H9 (cell line): ENCODE data around the gene GRIN2A. TPM values are rescaled to one million over a fixed set of nuclear protein-coding genes. Genes with fewer than 3 reads are reported as not detected.

Source experiments
- DNase-seq: peaks from one replicate; pipeline ENCODE4 v3.0.0-alpha.2; 2017
- H2AFZ ChIP-seq: one replicate; pipeline ENCODE4 v1.6.1; 2013; ENCODE audit warnings: mild to moderate bottlenecking, low read length, control low read depth, moderate library complexity
- H2AK5ac ChIP-seq: 2 replicates; pipeline ENCODE4 v1.6.1; 2013; ENCODE audit warnings: low read length, control low read depth, mixed read lengths; ENCODE audit not compliant: insufficient read length
- H2BK120ac ChIP-seq: one replicate; pipeline ENCODE4 v1.6.1; 2013; ENCODE audit warnings: low read depth, mild to moderate bottlenecking, low read length, control low read depth, inconsistent platforms; ENCODE audit not compliant: poor library complexity, severe bottlenecking
- H2BK12ac ChIP-seq: 2 replicates; pipeline ENCODE4 v1.6.1; 2013; ENCODE audit warnings: low read length, control low read depth, mixed read lengths, low read depth; ENCODE audit not compliant: insufficient read length
- H2BK15ac ChIP-seq: 2 replicates; pipeline ENCODE4 v1.6.1; 2013; ENCODE audit warnings: low read depth, low read length, control low read depth
- H2BK20ac ChIP-seq: one replicate; pipeline ENCODE4 v1.6.1; 2013; ENCODE audit warnings: low read depth, mild to moderate bottlenecking, low read length, control low read depth, inconsistent platforms; ENCODE audit not compliant: poor library complexity, severe bottlenecking
- H2BK5ac ChIP-seq: 2 replicates; pipeline ENCODE4 v1.6.1; 2013; ENCODE audit warnings: low read length, control low read depth, mixed read lengths; ENCODE audit not compliant: insufficient read length
- H3K14ac ChIP-seq: 2 replicates; pipeline ENCODE4 v1.6.1; 2013; ENCODE audit warnings: low read length, control low read depth; ENCODE audit not compliant: insufficient read depth
- H3K18ac ChIP-seq: 2 replicates; pipeline ENCODE4 v1.6.1; 2013; ENCODE audit warnings: low read depth, mild to moderate bottlenecking, mixed read lengths, low read length, control low read depth; ENCODE audit not compliant: insufficient read length
- H3K23ac ChIP-seq: 2 replicates; pipeline ENCODE4 v1.6.1; 2013; ENCODE audit warnings: low read length, control low read depth, mixed read lengths, low read depth; ENCODE audit not compliant: insufficient read length
- H3K23me2 ChIP-seq: 2 replicates; pipeline ENCODE4 v1.6.1; 2013; ENCODE audit warnings: low read depth, mild to moderate bottlenecking, mixed read lengths, low read length, control low read depth; ENCODE audit not compliant: insufficient read length, poor library complexity, severe bottlenecking
- H3K27ac ChIP-seq: 2 replicates; pipeline ENCODE4 v1.5.1; 2013; ENCODE audit warnings: low read length, control low read depth, mixed read lengths, low read depth; ENCODE audit not compliant: insufficient read length
- H3K27me3 ChIP-seq: 2 replicates; pipeline ENCODE4 v1.6.1; 2013; ENCODE audit warnings: low read length, control low read depth, inconsistent platforms; ENCODE audit not compliant: insufficient read depth
- H3K4ac ChIP-seq: 2 replicates; pipeline ENCODE4 v1.6.1; 2013; ENCODE audit warnings: low read depth, mild to moderate bottlenecking, control low read depth, inconsistent platforms, low read length, moderate library complexity
- H3K4me1 ChIP-seq: 2 replicates; pipeline ENCODE4 v1.6.1; 2013; ENCODE audit warnings: low read length, control low read depth, inconsistent platforms; ENCODE audit not compliant: insufficient read depth
- H3K4me2 ChIP-seq: 2 replicates; pipeline ENCODE4 v1.6.1; 2013; ENCODE audit warnings: low read length, control low read depth, mixed read lengths; ENCODE audit not compliant: insufficient read length, insufficient read depth
- H3K56ac ChIP-seq: 2 replicates; pipeline ENCODE4 v1.6.1; 2013; ENCODE audit warnings: low read depth, mild to moderate bottlenecking, mixed read lengths, low read length, control low read depth; ENCODE audit not compliant: insufficient read length
- H3K79me1 ChIP-seq: 2 replicates; pipeline ENCODE4 v1.6.1; 2013; ENCODE audit warnings: low read depth, mild to moderate bottlenecking, moderate library complexity, low read length, control low read depth, inconsistent platforms; ENCODE audit not compliant: insufficient read depth, poor library complexity, severe bottlenecking
- H3K79me2 ChIP-seq: 2 replicates; pipeline ENCODE4 v1.6.1; 2013; ENCODE audit warnings: low read length, control low read depth, inconsistent platforms; ENCODE audit not compliant: insufficient read depth
- H3K9ac ChIP-seq: 2 replicates; pipeline ENCODE4 v1.6.1; 2013; ENCODE audit warnings: low read length, control low read depth, mixed read lengths; ENCODE audit not compliant: insufficient read length; ENCODE audit errors: extremely low read depth
- H3K9me3 ChIP-seq: one replicate; pipeline ENCODE4 v1.6.1; 2013; ENCODE audit warnings: low read depth, low read length, inconsistent platforms; ENCODE audit not compliant: control insufficient read depth
- H3T11ph ChIP-seq: one replicate; pipeline ENCODE4 v1.6.1; 2013; ENCODE audit warnings: mild to moderate bottlenecking, low read length, control low read depth, inconsistent platforms
- H4K20me1 ChIP-seq: one replicate; pipeline ENCODE4 v1.6.1; 2013; ENCODE audit not compliant: control insufficient read depth, insufficient read length, insufficient read depth
- H4K5ac ChIP-seq: 2 replicates; pipeline ENCODE4 v1.6.1; 2013; ENCODE audit warnings: low read depth, mild to moderate bottlenecking, mixed read lengths, low read length, control low read depth; ENCODE audit not compliant: insufficient read length
- H4K8ac ChIP-seq: replicated peaks from 2 replicates; pipeline ENCODE4 v1.6.1; 2013; ENCODE audit warnings: low read length, control low read depth, mixed read lengths, low read depth; ENCODE audit not compliant: insufficient read length
- H4K91ac ChIP-seq: 2 replicates; pipeline ENCODE4 v1.6.1; 2013; ENCODE audit warnings: low read depth, mild to moderate bottlenecking, moderate library complexity, mixed read lengths, low read length, control low read depth; ENCODE audit not compliant: insufficient read length
- H3K27ac Mint-ChIP-seq, 3 experiments: 2 replicates in 2 of 3; 3 replicates in 1 of 3; pipeline ENCODE4 v1.8.0; 2020 to 2021; ENCODE audit warnings: mixed read lengths in 3 of 3, mild to moderate bottlenecking in 1 of 3, moderate library complexity in 1 of 3
- H3K27me3 Mint-ChIP-seq: 2 replicates; pipeline ENCODE4 v1.8.0; 2021; ENCODE audit warnings: low read depth, mild to moderate bottlenecking, moderate library complexity, mixed read lengths
- H3K36me3 Mint-ChIP-seq, 3 experiments: 2 replicates in 2 of 3; 3 replicates in 1 of 3; pipeline ENCODE4 v1.8.0; 2020 to 2021; ENCODE audit warnings: low read depth in 3 of 3, mixed read lengths in 3 of 3; ENCODE audit not compliant: insufficient read depth in 1 of 3
- H3K4me1 Mint-ChIP-seq, 2 experiments: 2 replicates each; pipeline ENCODE4 v1.8.0; 2020; ENCODE audit warnings: mixed read lengths in 2 of 2
- H3K4me3 Mint-ChIP-seq, 2 experiments: 2 replicates in 1 of 2; 3 replicates in 1 of 2; pipeline ENCODE4 v1.8.0; 2020 to 2021; ENCODE audit warnings: mild to moderate bottlenecking in 2 of 2, mixed read lengths in 2 of 2, moderate library complexity in 1 of 2
- H3K9me3 Mint-ChIP-seq, 2 experiments: 2 replicates in 1 of 2; 3 replicates in 1 of 2; pipeline ENCODE4 v1.8.0; 2020; ENCODE audit warnings: mild to moderate bottlenecking in 2 of 2, mixed read lengths in 2 of 2, moderate library complexity in 1 of 2
- WGBS: extraction: QIAGEN DNeasy Blood & Tissue Kit; methylation state at CpG from one replicate; pipeline ENCODE4 v1.1.7; 2013; ENCODE audit warnings: missing lambda C conversion rate, low lambda C conversion rate, mixed read lengths; ENCODE audit not compliant: insufficient read length; ENCODE audit errors: extremely low coverage; 5-methylcytosine and 5-hydroxymethylcytosine counted together
- total RNA-seq: library from RNA; stranded (reverse); gene quantifications from 2 replicates; pipeline ENCODE4 v1.2.1, GENCODE V29; 2021
- TF ChIP-seq, protein P1 (sequence below): fragments of 200-600 bp; sonication (generic); conservative IDR thresholded peaks from 3 replicates; pipeline ENCODE4 v1.8.0; 2021; ENCODE audit warnings: antibody characterized with exemption, mild to moderate bottlenecking

GRIN2A gene
- total RNA-seq, 1 experiment from 2014 or later, result 1.5 TPM

DNA sequence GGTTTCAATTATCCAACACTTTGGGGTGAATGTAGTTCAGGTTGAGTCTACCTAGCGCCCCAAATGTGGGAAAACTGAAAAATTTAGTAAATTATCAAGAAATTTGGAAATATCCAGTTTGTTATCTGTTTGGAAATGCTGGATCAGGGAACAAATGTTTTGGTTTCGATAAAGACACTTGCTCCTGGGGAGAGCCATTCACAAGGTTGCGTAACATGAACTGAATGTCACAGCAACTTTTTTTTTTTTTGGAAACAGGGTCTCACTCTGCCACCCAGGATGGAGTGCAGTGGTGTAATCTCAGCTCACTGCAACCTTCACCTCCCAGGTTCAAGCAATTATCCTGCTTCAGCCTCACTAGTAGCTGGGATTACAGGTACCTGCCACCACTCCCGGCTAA lies 286.4 kb downstream of the GRIN2A start:
- Histone ChIP-seq H3K4ac (no peak overlapping the region), H3K9ac (no peak overlapping the region), H3K27ac (no peak overlapping the region), H3K56ac (no peak overlapping the region), H3K18ac (no peak overlapping the region), H4K20me1 (no peaks in the 10 kb centered on the region), H2BK5ac (no peak overlapping the region), H2BK12ac (no peak overlapping the region), H3K4me2 (no peak overlapping the region), H2AFZ (no peak overlapping the region), H2BK15ac (no peak overlapping the region), H3K14ac (no peak overlapping the region), H2AK5ac (no peak overlapping the region), H3K23ac (no peak overlapping the region), H3T11ph (no peak overlapping the region), H3K27me3 (no peaks in the 10 kb centered on the region), H4K5ac (no peak overlapping the region), H4K8ac (no peak overlapping the region), H3K23me2 (no peaks in the 10 kb centered on the region), H3K9me3 (no peaks in the 10 kb centered on the region), H2BK20ac (no peak overlapping the region), H4K91ac (no peak overlapping the region), H3K79me1 (no peaks in the 10 kb centered on the region), H2BK120ac (no peak overlapping the region), H3K4me1 (peaks cover under 1% of the 10 kb centered on the region; the same call in 1 of the 2 replicates), H3K79me2 (no peaks in the 10 kb centered on the region)
- Mint-ChIP-seq H3K36me3 (no peaks in the 10 kb centered on the region), H3K27ac (no peak overlapping the region), H3K9me3 (no peaks in the 10 kb centered on the region; a peak in 1 of 5 replicates), H3K4me3 (no peak overlapping the region), H3K27me3 (peaks cover 2% of the 10 kb centered on the region; the same call in 1 of the 2 replicates), H3K4me1 (peaks cover 1 to 11% of the 10 kb centered on the region in 2 experiments; a peak in 2 of 4 replicates)
- TF ChIP-seq, protein P1, sequence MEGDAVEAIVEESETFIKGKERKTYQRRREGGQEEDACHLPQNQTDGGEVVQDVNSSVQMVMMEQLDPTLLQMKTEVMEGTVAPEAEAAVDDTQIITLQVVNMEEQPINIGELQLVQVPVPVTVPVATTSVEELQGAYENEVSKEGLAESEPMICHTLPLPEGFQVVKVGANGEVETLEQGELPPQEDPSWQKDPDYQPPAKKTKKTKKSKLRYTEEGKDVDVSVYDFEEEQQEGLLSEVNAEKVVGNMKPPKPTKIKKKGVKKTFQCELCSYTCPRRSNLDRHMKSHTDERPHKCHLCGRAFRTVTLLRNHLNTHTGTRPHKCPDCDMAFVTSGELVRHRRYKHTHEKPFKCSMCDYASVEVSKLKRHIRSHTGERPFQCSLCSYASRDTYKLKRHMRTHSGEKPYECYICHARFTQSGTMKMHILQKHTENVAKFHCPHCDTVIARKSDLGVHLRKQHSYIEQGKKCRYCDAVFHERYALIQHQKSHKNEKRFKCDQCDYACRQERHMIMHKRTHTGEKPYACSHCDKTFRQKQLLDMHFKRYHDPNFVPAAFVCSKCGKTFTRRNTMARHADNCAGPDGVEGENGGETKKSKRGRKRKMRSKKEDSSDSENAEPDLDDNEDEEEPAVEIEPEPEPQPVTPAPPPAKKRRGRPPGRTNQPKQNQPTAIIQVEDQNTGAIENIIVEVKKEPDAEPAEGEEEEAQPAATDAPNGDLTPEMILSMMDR, result no peak
- no peak for DNase-seq
- WGBS, result no CpG with 5 or more reads among the region's 4 CpGs
